HG02981 (cell line): ENCODE measurements around the gene CTTN.

ENCODE experiments used
- ATAC-seq: cut with Tn5 transposase; IDR thresholded peaks from one replicate; pipeline ENCODE4 v1.9.1; 2021; ENCODE audit warnings: mild to moderate bottlenecking, moderate library complexity; ENCODE audit not compliant: unreplicated experiment

The CTTN gene

DNA sequence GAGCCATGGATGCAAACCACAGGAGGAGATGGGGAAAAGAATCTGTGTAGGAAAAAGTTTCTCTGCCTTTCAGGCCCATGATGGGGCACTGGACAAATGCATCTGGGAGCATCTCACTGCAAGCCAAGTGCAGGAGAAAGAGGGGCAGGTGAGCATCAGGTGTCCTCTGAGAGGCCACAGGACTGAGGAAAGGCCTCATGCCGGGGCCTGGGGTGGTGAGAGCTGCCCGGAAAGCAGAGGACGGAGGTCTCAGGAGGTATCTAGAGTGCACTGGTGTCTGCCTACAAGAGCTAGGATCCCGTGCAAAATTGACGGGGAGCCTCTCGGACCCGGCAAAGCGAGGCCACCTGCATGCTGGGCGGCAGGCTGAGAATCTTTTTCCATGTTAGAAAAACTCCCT, 73.9 kb downstream of the CTTN start:
- ATAC-seq = no peak

DNA sequence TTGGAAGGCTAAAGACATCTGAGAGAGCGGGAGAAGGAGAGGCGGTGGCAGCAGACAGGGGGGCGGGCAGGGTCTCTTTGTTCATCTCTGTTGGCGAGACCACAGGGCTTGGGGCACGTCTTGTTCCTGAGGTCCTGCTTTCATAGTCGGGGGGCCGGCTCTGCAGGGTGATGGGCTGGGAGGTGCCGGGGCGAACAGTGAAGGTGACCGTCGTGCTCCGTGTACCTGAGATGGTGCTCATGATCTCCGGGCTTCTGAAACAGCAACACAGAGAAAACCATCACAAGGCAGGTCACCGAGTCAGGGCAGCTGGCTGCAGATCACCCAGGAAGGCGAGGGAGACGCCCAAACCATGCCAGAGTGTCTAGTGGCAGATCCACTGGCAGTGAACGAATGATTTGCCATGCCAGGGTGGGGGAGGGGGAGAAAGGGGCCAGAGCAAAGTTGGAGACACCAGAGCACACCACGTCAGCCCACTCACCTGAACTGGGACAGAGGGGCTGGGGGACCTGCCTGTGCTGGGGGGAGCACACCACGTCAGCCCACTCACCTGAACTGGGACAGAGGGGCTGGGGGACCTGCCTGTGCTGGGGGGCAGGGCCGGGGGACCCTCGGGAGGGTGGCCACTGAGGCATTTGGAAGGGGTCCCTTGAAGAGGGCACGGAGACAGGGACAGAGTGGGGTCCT, 75.0 kb downstream of the CTTN start:
- ATAC-seq = no peak

DNA sequence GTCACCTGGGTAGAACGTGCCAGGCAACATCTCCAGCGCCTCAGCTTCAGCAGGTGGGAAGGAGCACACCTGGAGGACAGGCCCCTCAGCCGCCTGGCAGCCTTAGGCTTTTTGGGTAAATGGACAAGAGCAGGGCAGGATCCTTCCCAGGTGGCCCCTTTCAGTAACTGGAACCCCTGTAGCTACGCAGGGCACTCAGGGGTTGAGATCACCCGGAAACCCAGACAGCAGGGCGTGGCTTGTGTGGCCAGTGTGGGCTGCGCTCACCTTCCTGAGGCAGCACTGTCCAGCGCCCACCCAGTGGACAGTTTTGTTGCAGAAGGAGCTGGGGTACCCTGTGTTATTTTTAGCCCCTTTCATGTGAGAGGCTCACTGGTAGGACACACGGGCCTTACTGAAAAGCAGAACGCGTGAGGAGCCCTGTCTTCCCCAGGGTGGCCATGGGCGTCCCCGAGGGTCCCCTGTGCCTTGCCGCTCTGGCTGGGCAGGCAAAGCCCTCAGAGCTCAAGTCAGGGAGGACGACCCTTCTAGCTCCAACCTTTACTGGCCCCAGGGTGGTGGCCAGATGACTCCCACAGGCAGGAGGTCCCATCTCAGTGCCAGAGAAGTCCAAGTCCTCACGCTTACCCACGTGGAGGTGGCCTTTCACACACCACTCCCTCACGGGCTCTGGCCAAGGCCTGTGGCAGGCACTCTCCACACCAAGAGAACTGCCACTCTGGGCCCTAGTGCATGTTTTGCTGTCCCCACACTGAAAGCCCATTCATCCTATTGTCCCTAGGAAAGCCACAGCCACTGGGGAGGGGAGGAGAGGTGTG, 75.8 kb downstream of the CTTN start:
- ATAC-seq = no peak

DNA sequence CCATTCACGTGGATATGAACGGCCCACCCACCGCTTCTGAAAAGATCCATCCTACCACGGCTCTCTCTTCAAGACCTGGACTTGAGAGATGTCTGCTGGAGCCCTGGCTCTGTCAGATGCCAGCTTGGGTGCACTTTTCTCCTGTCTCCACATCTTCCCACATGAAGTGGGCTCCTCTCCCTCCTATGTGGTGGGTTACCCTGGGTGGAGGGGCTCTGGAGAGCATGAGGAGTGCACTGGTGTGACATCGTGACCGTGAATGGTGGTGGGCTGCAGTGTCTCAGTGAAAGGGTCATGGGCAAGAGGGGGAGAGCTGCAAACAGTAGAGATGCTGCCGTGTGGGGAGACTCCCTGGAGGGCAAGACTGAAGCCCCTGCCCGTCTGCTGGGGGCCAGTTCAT, 76.4 kb downstream of the CTTN start:
- no peak for ATAC-seq

DNA sequence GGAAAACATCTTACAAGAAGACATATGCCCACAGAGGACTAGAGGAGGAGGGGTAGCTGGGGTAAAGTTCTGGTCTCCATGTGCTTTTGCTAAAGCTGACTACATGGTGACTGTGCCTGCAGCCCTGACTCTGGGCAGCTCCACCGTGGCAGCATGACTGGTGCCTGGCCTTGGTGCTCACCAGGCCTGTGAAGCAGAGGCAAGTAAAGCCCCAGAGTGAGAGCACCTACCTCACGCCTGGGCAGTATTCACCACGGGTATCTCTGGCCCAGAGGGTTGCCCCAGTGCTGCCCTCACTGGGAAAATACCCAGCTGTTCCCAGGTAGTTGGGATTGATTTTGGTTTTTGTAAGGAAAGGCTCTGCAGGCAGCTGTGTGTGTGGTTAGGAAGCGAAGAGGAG, 78.3 kb downstream of the CTTN start:
- ATAC-seq = no peak

DNA sequence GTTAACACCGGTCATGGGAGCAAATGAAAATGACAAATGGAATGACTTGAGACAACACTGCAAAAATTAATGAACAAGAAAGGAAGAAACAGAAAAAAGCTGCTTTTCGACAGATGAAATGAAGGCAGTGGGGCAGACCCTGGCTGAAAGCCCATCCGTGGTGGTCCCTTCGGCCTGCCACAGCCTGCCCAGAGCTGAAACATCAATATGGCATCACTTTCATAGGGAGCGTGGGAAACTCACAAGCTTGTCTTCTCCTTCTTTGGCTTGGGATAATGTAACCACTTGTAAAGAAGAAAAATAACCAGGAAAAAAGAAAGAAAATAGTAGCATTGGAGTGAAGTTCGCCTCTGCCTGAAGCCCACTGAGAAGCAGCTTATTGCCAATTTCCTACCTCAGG, 78.8 kb downstream of the CTTN start:
- ATAC-seq = no peak

DNA sequence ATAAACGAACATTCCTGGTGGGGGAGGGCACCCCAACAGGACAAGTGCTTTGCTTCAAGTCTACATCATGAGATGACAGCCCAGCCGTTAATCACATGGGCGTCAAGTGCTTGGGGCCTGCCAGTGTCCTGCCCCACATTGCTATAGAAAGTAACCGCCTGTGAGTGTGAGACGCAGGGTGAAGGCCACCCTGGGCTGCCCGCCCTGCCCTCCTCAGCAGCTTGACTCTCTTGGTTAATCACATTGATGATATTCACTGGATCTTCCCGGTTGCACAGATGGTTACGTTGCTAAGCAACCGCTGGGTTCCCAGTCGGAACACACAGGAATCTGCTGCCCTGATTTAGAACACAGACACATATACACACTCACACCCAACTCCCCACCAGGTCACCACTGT, 79.3 kb downstream of the CTTN start:
- no peak for ATAC-seq

DNA sequence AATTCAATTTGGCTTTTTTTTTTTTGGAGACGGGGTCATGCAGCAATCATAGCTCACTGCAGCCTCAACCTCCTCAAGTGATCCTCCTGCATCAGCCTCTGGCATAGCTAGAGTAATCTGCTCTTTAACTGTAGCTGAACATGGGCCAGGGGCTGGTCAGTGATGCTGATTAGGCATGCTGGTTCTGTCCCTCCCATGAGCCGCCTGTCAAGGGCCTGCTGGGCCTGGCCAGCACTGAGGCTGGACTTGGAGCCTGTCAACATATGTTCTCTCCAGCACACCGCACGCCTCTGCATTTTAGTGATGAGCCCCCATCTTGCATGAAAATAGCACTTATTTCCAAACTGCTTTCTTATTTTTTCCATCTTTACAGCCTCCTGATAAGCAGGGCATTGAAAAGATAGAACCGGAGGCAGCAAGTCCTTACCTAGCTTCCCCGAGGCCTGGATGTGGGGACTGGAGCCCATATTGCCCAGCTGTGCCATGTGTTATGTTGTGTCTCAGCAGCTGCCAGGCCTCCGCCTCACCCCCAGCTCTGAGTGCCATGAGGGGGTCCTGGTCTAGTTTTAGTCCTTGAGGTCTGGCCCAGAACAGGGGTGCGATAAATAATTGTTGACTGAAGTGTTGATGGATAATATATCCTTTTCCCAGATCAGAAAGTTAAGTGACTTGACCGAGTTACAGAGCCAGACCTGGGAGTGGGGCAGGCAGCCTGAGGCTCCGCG, 80.0 kb downstream of the CTTN start:
- ATAC-seq = no peak

DNA sequence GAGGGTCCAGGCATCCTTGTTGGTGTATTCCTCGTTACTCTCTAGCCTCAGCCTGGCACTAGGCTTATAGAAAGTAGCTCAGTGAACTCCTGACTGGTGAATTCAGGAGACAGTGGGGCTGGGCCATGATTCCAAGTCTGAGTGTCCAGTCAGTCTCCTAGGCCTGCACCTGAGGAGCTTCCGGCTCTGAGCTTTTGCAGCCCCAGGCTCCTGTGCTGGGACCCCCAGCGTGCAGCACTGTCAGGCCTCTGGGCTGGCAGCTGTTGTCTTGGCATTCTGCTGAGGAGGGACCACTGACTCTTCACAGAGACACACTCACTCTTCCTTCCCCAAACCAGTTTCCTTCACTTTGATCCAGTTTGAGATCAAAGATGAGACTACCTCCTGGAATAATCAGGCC, 82.4 kb downstream of the CTTN start:
- ATAC-seq = no peak

DNA sequence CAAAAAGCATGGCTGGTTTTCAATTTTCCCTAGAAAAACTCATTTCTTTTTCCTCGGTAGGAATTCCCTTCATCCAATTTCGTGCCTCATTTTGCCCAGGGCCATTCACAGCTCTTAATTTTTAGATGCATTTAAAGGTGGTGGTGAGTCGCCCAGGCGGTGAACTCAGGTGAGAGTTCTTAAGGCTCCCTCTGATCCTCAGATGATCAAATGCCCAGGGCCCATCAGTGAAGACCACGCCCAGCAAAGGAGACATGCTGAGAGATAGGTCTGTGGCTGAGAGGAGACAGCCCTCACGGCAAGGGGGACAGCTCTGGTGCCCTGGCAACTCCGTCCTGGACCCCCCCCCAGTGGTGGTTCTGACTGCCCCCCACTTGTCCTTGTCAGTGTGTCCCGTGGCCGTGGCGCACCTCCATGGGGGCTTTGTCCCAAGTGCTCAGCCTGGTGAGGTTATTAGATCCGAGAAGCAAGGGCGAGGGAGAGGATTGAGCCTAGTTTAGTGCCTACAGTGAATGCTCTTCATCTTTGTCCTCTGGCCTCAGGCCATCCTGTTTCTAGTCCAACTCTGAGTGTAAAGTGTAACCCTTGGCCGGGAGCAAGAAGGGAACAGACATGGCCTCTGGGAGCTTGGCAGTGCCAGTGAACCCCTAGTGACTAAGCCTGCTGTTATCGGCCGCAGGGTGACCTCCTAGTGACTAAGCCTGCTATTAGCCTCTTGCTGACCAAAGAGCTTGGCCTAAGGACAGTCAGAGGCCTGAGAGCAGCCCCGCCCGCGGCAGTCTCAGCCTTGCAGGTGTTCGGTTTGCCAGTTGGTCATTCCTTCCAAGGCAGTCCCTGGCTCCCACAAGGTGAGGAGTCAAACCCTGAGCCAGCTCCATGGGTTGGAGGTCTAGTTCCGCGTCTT, 83.5 kb downstream of the CTTN start:
- no peak for ATAC-seq

DNA sequence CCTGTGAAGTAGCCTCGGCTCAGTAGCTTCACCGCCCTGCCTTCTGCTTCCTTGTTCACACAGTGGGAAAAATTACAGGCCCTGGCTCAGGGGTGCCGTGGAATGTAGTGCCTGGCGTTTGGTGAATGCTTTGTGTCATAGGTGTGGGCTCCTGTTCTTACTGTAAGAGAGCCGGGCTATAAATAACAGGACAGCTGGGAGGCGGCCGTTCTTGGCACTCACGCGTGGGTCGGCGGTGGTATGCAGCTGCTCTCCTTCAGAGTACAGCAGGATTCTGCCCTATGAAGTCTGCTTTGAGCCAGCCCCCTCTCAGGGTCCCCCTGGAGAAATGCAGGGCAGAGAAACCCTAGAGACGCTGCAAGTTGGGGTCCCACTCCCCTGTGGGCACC, 84.2 kb downstream of the CTTN start:
- no peak for ATAC-seq

DNA sequence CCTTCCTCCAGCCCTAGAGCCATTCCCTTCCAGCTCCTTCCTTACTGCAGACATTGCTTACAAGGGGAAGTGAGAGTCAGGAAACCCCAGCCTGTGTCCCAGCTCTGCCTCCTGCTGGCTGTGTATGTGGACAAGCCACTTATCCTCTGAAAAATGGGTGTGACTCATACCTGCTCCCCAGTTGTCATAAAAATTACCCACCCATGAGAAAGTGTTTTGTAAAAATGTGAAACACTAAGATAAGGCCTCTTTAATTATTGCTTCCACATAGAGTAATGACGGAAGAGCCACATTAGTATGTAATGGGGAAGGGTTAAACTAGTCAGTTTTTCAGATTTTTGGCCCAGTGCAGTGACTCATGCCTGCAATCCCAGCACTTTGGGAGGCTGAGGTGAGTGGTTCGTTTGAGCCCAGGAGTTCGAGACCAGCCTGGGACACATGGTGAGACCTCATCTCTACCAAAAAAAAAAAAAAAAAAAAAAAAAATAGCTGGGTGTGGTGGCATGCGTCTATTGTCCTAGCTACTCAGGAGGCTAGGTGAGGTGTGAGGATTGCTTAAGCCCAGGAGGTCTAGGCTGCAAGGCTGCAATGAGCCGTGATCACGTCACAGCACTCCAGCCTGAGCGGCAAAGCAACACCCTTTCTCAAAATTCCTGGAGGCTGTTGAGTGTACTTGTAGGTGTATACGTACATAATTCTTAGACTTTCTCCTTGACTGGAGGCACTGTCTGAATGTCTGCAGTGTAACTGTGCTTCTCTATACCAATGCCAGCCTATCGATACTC, 84.9 kb downstream of the CTTN start:
- ATAC-seq = no peak

DNA sequence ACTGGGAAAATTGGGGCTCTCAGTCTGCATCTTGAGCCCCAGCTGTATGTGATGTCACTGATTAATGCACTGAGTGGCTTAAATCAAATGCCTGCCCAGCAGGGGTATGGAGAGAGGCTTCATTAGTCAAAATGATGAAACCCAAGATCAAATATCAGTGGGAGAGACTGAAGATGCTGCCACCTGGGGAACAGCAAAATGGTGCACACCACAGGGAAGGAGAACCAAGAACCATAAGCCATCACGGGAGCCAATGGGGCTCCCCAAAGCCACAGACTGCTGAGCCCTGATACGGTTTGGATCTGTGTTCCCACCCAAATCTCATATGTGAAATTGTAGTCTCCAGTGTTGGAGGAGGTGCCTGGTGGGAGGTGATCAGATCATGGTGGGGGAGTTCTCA, 85.6 kb downstream of the CTTN start:
- ATAC-seq = no peak

DNA sequence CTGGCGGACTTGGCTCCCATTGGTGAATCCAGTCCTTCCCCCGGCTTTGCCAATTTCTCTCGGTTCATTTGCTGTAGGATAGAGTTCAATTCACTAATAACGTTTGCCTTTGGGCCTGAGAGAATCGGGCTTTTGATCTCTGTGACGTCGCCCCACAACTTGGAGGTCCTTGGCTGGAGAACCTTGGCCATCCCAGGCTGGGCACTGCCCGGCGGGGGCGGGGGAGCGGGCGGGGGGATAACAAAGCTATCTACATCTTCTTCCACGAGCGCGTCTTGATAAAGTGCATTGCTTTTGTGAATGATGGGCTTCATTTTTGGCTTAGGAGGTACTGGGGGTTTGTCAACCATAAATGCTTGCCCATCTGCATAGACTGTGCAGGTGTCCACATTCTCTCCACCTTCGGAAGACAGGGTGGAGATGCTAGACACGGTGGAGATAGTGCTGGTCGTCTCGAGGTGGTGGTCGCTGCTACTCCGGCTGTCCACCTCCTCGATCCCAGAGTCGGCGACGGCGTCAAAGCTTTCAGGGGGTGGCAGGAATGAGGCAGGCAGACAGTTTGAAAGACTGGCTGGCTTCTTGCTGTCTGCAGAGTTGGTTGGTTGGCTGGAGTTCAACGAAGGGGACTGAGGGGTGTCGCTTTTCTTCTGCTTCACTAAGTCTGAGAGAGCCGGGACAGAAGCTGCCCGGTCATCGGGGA, 87.1 kb downstream of the CTTN start:
- no peak for ATAC-seq

DNA sequence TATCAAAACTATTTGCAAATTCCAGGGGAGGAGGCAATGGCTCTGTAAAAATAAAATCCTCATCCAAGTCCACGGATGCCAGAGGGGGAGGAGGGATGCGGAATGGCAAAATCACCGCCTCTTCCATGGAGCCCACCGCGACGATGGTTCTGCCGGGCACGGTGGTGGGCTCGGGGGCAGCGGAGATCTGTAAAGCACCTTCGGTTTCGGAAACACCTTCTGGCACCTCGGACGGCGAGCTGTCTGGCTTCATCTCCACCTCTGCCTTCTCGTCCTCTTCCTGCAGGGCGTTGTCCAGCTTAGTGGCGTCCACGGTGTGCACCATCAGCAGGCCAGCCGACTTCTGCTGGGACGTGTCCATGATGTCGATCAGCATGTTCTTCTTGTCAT, 87.7 kb downstream of the CTTN start:
- ATAC-seq = no peak
